ENCODE data around the gene THG1L. TPM values are rescaled to one million over a fixed set of nuclear protein-coding genes. Genes with fewer than 3 reads are reported as not detected.

Gene THG1L
- total RNA-seq, 4 donors from 2014 or later = 2.2 to 16.8 (median 7.0) TPM

GRCh38 chr5:157710882-157711281 lies 20.3 kb upstream of the THG1L start:
- Histone ChIP-seq H3K36me3 (no peaks in the 10 kb centered on the region), H3K27me3 (no peaks in the 10 kb centered on the region), H3K4me3 (no peak overlapping the region), H3K4me1 (peaks cover 0 to 4% (median 0%) of the 10 kb centered on the region in 4 donors), H3K27ac (no peak overlapping the region), H3K9me3 (no peaks in the 10 kb centered on the region)
- TF ChIP-seq POLR2A (IDR thresholded peaks at IDR 0.05) (no peak), POLR2AphosphoS5 (IDR thresholded peaks at IDR 0.05) (no peak), CTCF (IDR thresholded peaks at IDR 0.05) (no peak)
- intact Hi-C loops (cut with DNase I; ENCODE audit: low total_unique reads) (loop anchor here (10.0 kb wide), 1 partner anchor 276 kb away; no protein-coding TSS in a partner anchor), in situ Hi-C loops (cut with MboI; ENCODE audit: low pct_ligation_motif_present in 1 of 4, low pct_unique_long_range_greater_than_20kb in 1 of 4, low sequenced_read_pairs in 3 of 4) (loop anchor here in 2 of 4 donors (25.0 kb wide), 3 partner anchors 224 to 374 kb away; a partner anchor contains a TSS)
- DNase-seq = no peak
- 62 to 66% methylated on average over 2 of the region's 2 CpGs for WGBS, 2 donors (ENCODE audit: low coverage in 1 of 2)

- no peaks in the 10 kb centered on the region for H3K27me3 ChIP-seq
- WGBS, 2 donors (ENCODE audit: low coverage in 1 of 2) = 85 to 87% methylated on average over 2 to 4 of the region's 4 CpGs
- H3K9me3 ChIP-seq = no peaks in the 10 kb centered on the region
- H3K4me3 ChIP-seq = no peak overlapping the region
- in situ Hi-C loops (cut with MboI; ENCODE audit: low pct_ligation_motif_present in 1 of 4, low pct_unique_long_range_greater_than_20kb in 1 of 4, low sequenced_read_pairs in 3 of 4) (loop anchor here in 2 of 4 donors (25.0 kb wide), 3 partner anchors 227 to 377 kb away; a partner anchor contains a TSS), intact Hi-C loops (cut with DNase I; ENCODE audit: low total_unique reads) (loop anchor here (10.0 kb wide), 1 partner anchor 279 kb away; no protein-coding TSS in a partner anchor)
- no peak for TF ChIP-seq POLR2AphosphoS5 (IDR thresholded peaks at IDR 0.05)
- no peak for TF ChIP-seq EP300 (IDR thresholded peaks at IDR 0.05; ENCODE audit: low read depth)
- no peak for TF ChIP-seq POLR2A (IDR thresholded peaks at IDR 0.05)
- no peak for TF ChIP-seq CTCF (IDR thresholded peaks at IDR 0.05)
- no peaks in the 10 kb centered on the region for H3K36me3 ChIP-seq
- peaks cover 0 to 14% (median 10%) of the 10 kb centered on the region in 4 donors for H3K4me1 ChIP-seq
- H3K27ac ChIP-seq = no peak overlapping the region
- no peak for DNase-seq
Observed at GRCh38 chr5:157713830-157714595, 17.2 kb upstream of the THG1L start.

GRCh38 chr5:157714596-157714864 lies 16.7 kb upstream of the THG1L start:
- Histone ChIP-seq H3K4me3 (no peak overlapping the region), H3K4me1 (peaks cover 0 to 14% (median 10%) of the 10 kb centered on the region in 4 donors), H3K9me3 (no peaks in the 10 kb centered on the region), H3K36me3 (no peaks in the 10 kb centered on the region), H3K27ac (no peak overlapping the region), H3K27me3 (no peaks in the 10 kb centered on the region)
- no peak for DNase-seq
- TF ChIP-seq CTCF (IDR thresholded peaks at IDR 0.05) (no peak), POLR2AphosphoS5 (IDR thresholded peaks at IDR 0.05) (no peak), EP300 (IDR thresholded peaks at IDR 0.05; ENCODE audit: low read depth) (no peak), POLR2A (IDR thresholded peaks at IDR 0.05) (no peak)
- intact Hi-C loops (cut with DNase I; ENCODE audit: low total_unique reads) (loop anchor here (10.0 kb wide), 1 partner anchor 280 kb away; no protein-coding TSS in a partner anchor), in situ Hi-C loops (cut with MboI; ENCODE audit: low pct_ligation_motif_present in 1 of 4, low pct_unique_long_range_greater_than_20kb in 1 of 4, low sequenced_read_pairs in 3 of 4) (loop anchor here in 2 of 4 donors (25.0 kb wide), 3 partner anchors 227 to 377 kb away; a partner anchor contains a TSS)

- intact Hi-C loops (cut with DNase I; ENCODE audit: low total_unique reads) = loop anchor here (10.0 kb wide), 1 partner anchor 284 kb away; no protein-coding TSS in a partner anchor
- Histone ChIP-seq H3K4me1 (peaks cover 0 to 12% (median 9%) of the 10 kb centered on the region in 4 donors), H3K4me3 (no peak overlapping the region), H3K36me3 (no peaks in the 10 kb centered on the region), H3K9me3 (no peaks in the 10 kb centered on the region), H3K27me3 (no peaks in the 10 kb centered on the region), H3K27ac (peak overlapping the region in 2 of 4 donors; percentile 34)
- TF ChIP-seq CTCF (IDR thresholded peaks at IDR 0.05) (peak; percentile 53 to 86 (median 59)), POLR2A (IDR thresholded peaks at IDR 0.05) (no peak), POLR2AphosphoS5 (IDR thresholded peaks at IDR 0.05) (no peak)
- in situ Hi-C loops (cut with MboI; ENCODE audit: low pct_ligation_motif_present in 1 of 4, low pct_unique_long_range_greater_than_20kb in 1 of 4, low sequenced_read_pairs in 3 of 4) = loop anchor here in 3 of 4 donors (5.0 to 25.0 kb wide), 4 partner anchors 231 to 381 kb away; a partner anchor contains a TSS
- WGBS, 2 donors (ENCODE audit: low coverage in 1 of 2) = 0 to 3% methylated on average over 1 to 4 of the region's 4 CpGs
- DNase-seq = no peak
Observed at GRCh38 chr5:157718519-157718918, 12.7 kb upstream of the THG1L start.

All from transverse colon (tissue), 4 donors.